Fibroblast of villous mesenchyme (primary cell): ENCODE measurements around the gene SECTM1. TPM values are rescaled to one million over a fixed set of nuclear protein-coding genes. Genes with fewer than 3 reads are reported as not detected.

Experiments used
- DNase-seq: peaks from one replicate; pipeline ENCODE4 v3.0.0-alpha.2; 2010; ENCODE audit warnings: low read depth
- H3K4me3 ChIP-seq: 2 replicates; pipeline ENCODE4 v1.5.1; 2011; ENCODE audit warnings: low read depth, mild to moderate bottlenecking, low read length
- CTCF ChIP-seq: IDR thresholded peaks from 2 replicates; pipeline ENCODE4 v1.5.1; 2012; ENCODE audit warnings: low read depth, mild to moderate bottlenecking, low read length; ENCODE audit not compliant: insufficient read depth
- total RNA-seq: library from RNA; depleted of rRNA; stranded (reverse); fragments of >200 nt; gene quantifications from 2 replicates; pipeline ENCODE4 v1.2.3, GENCODE V29; 2012

Gene SECTM1
- total RNA-seq, 1 donor, result 24.2 TPM

GRCh38 chr17:82281502-82282238 is 51.9 kb downstream of the SECTM1 start:
- DNase-seq, result no peak
- TF ChIP-seq CTCF, result no peak

GRCh38 chr17:82281076-82281475 is 52.5 kb downstream of the SECTM1 start:
- TF ChIP-seq CTCF, result no peak
- no peak for DNase-seq
- no peak overlapping the region for H3K4me3 ChIP-seq

More at GRCh38 chr17:82281502-82282238, 51.9 kb downstream of the SECTM1 start:
- no peak overlapping the region for H3K4me3 ChIP-seq

DNA sequence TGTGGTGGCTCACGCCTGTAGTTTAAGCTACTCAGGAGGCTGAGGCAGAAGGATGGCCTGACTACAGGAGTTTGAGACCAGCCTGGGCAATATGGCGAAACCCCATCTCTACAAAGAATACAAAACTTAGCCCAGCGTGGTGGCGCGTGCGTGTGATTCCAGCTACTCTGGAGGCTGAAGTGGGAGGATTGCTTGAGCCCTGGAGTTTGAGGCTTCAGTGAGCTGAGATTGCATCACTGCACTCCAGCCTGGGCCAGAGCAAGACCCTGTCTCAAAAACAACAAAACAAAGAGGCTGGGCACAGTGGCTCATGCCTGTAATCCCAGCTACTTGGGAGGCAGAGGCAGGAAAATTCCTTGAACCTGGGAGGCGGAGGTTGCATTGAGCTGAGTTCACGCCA is 53.0 kb downstream of the SECTM1 start:
- DNase-seq, result no peak
- no peak for TF ChIP-seq CTCF
- H3K4me3 ChIP-seq, result no peak overlapping the region

DNA sequence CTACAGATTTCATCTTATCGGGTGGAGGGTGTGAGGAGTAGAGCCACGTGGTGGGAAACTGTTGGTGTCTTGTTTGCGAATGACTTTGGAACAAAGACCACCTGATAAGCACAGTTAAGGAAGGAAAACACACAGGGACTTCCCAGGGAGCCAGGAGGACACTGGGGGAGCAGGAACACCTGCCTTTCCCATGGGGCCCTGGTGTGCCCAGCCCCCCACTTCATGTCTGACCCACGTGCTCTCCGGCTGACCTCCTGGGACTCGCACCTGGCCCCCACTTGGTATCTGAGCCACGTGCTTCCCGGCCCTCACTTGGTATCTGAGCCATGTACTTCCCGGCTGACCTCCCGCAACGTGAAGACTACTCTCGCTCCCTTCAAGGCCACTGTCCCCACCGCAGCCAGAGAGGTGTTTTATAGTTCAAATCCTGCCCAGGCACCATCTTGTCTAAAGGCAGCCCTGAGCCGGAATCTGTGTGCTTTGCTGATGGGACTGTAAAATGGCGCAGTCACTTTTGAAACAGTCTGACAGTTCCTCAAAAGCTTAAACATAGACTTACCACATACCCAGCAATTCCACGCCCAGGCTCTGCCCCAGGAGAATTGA is 54.7 kb downstream of the SECTM1 start:
- DNase-seq, result no peak
- TF ChIP-seq CTCF, result no peak
- no peak overlapping the region for H3K4me3 ChIP-seq

- no peak for DNase-seq
- TF ChIP-seq CTCF, result no peak
- no peak overlapping the region for H3K4me3 ChIP-seq
Observed at GRCh38 chr17:82278308-82278707, 55.3 kb downstream of the SECTM1 start.

- DNase-seq, result no peak
- H3K4me3 ChIP-seq, result no peak overlapping the region
- no peak for TF ChIP-seq CTCF
Observed at GRCh38 chr17:82277851-82278250, 55.7 kb downstream of the SECTM1 start.

DNA sequence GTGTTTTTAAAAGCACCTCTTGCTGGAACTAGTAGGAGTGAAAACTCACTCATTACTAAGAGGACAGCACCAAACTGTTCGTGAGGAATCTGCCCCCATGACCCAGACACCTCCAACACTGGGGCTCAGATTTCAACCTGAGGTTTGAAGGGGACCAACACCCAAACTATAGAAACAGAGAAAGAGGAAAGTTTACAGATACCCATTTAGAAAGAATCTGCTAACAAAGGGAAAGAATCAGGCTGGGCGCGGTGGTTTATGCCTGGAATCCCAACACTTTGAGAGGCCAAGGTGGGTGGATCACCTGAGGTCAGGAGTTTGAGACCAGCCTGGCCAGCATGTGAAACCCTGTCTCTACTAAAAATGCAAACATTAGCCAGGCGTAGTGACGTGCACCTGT is 56.6 kb downstream of the SECTM1 start:
- DNase-seq, result no peak
- no peak for TF ChIP-seq CTCF
- no peak overlapping the region for H3K4me3 ChIP-seq
